HG02623 (cell line): Measurements from ENCODE around the gene HSPA8.

Experiments
- ATAC-seq: cut with Tn5 transposase; IDR thresholded peaks from one replicate; pipeline ENCODE4 v1.9.1; 2021; ENCODE audit warnings: moderate library complexity; ENCODE audit not compliant: unreplicated experiment

HSPA8 gene

GRCh38 chr11:123051146-123051545 is 10.8 kb downstream of the HSPA8 start:
- no peak for ATAC-seq

GRCh38 chr11:123047947-123048293 is 14.0 kb downstream of the HSPA8 start:
- ATAC-seq: no peak

GRCh38 chr11:123047266-123047946 is 14.5 kb downstream of the HSPA8 start:
- ATAC-seq: no peak

DNA sequence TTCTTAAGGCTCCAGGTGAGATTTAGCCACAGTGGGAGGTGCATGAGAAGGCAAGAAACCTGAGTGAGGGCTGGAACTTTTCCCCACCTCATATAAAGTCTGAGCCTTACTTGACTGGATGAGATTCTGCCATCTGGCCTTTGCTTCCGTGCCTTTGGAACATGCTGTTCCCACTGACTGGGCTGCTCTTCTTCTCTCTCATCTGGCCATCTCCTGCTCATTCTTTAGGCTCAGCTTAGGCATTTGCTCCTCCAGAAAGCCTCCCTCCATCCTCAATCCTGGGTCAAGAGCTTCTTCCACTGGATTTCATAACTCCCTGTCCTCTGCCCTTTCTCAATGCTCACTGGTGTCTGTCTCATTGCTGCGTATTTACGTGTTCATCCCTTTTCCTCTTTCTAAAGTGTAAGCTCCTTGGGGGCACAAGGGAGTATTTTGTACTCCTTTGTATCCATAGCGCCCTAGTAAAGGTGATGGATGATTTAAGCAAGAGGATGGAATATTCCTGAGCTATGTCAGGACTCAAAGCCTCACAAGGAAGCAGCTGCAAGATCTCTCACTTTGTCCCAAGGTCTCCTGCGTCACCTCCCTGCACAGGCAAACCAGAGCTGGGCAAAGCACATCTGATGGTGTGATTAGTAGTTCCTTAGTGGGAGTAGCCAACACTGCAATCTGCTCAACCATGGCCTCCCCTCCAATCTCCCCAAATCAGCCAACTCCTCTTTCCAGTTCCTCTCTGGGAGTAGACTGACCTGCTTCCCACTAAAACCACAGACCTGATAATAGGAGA is 15.3 kb downstream of the HSPA8 start:
- no peak for ATAC-seq

GRCh38 chr11:123045101-123045500 is 16.8 kb downstream of the HSPA8 start:
- no peak for ATAC-seq

GRCh38 chr11:123041185-123041584 is 20.8 kb downstream of the HSPA8 start:
- no peak for ATAC-seq

DNA sequence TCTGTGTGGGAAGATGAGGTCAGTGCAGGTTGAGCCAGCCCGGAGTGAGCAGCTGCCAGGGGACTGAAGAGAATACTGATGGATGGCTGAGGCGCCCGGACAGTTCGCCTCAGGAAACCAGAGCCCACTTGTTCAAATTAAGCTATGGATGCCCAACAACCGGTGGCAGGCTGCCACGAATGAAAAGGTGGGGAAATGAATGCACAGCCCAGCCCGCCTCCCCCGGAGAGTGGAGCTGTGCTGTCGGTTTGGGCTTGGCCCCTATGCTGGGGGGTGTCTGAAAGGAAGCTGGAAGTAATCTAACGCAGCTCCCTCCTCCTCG is 21.9 kb downstream of the HSPA8 start:
- no peak for ATAC-seq

- no peak for ATAC-seq
Measured at GRCh38 chr11:123035831-123036230, 26.1 kb downstream of the HSPA8 start.

DNA sequence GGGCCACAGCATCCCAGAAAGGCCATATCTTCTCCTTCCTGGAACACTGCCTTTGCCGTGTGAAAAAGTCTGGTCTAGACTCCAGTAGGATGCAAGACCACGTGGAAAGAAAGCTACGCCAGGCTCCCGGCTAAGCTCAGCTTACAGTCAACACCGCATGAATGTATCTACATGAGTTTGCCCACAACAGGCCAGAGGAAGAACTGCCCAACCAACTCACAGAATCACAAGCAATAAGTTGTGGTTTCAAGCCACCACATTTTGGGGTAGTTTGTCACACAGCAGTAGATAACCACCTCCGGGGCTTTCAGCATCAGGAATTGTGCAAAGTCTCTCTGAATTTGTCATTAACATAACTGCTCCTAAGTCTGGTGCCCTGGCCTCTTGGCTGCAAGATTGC is 27.3 kb downstream of the HSPA8 start:
- ATAC-seq: no peak

GRCh38 chr11:123033895-123034294 is 28.0 kb downstream of the HSPA8 start:
- no peak for ATAC-seq

DNA sequence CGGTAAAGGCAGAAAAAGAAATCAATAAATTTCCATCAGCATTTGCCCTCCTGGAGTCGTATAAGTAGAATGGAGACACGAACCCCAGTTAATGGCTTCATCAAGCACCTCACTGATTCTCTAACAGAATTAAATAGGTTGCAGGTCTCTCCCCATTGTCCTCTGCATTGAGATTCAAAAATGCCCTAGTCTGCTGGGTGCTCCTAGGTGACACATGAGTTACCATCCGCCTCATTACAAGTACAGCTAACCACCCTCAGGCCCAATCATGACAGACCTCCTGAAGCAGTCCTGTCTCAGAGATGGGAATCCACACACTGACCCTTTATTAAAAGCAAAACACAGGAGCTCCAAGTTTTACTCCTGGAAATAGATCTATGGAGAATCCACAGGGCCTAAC is 31.4 kb downstream of the HSPA8 start:
- ATAC-seq: no peak

- ATAC-seq: no peak
Measured at GRCh38 chr11:123020968-123021367, 41.0 kb downstream of the HSPA8 start.

DNA sequence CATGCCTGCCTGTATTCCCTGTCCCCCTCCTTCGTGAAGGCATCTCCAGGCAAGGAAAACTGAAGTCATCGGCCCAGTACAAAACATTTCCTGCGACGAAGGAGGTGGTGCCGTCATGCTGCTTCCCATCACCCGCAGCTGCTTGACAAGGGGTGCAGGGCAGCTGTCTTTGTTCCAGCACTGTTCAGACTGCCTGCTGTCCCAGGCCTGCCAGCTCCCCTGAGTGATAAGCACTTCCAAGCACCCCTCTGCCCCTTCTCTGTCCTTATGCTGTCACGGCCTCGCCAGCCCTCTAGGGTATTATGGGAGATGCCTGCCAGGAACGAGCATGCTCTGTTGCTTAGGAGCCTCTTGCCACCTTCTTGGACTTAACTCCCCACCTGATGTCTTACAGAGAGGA is 43.2 kb downstream of the HSPA8 start:
- ATAC-seq: no peak

- no peak for ATAC-seq
Measured at GRCh38 chr11:123011510-123011909, 50.4 kb downstream of the HSPA8 start.
